Osteoblast (primary cell): ENCODE results near the gene MAPKAP1. TPM values are rescaled to one million over a fixed set of nuclear protein-coding genes. Genes with fewer than 3 reads are reported as not detected.

Source experiments
- DNase-seq: peaks from one replicate; pipeline ENCODE4 v3.0.0; 2011; ENCODE audit warnings: low spot score, mixed read lengths; ENCODE audit not compliant: insufficient read length; ENCODE audit errors: missing footprints
- H2AFZ ChIP-seq: 2 replicates; pipeline ENCODE4 v1.6.0; 2011; ENCODE audit warnings: mild to moderate bottlenecking, low read length
- H3K27ac ChIP-seq: 2 replicates; pipeline ENCODE4 v1.5.1; 2011; ENCODE audit warnings: mild to moderate bottlenecking, low read depth, low read length, moderate library complexity
- H3K27me3 ChIP-seq: 2 replicates; pipeline ENCODE4 v1.6.0; 2012; ENCODE audit warnings: mild to moderate bottlenecking, control low read depth, inconsistent platforms, low read length, moderate library complexity; ENCODE audit not compliant: insufficient read depth
- H3K36me3 ChIP-seq: 2 replicates; pipeline ENCODE4 v1.5.1; 2011; ENCODE audit warnings: mild to moderate bottlenecking, low read length, control low read depth, moderate library complexity; ENCODE audit not compliant: insufficient read depth
- H3K4me1 ChIP-seq: 2 replicates; pipeline ENCODE4 v1.5.1; 2011; ENCODE audit warnings: mild to moderate bottlenecking, low read length, control low read depth, moderate library complexity; ENCODE audit not compliant: insufficient read depth
- H3K4me2 ChIP-seq: 2 replicates; pipeline ENCODE4 v1.6.0; 2011; ENCODE audit warnings: mild to moderate bottlenecking, low read length; ENCODE audit not compliant: insufficient read depth
- H3K4me3 ChIP-seq: fragments of 200-600 bp; sonication (generic); 3 replicates; pipeline ENCODE4 v1.5.1; 2012; ENCODE audit warnings: mild to moderate bottlenecking, low read length, inconsistent platforms; ENCODE audit not compliant: insufficient read depth
- H3K79me2 ChIP-seq: 2 replicates; pipeline ENCODE4 v1.6.0; 2012; ENCODE audit warnings: mild to moderate bottlenecking, low read length, control low read depth, inconsistent platforms; ENCODE audit not compliant: insufficient read depth
- H3K9me3 ChIP-seq: 2 replicates; pipeline ENCODE4 v1.5.1; 2011; ENCODE audit warnings: low read depth, low read length, control low read depth
- H4K20me1 ChIP-seq: 2 replicates; pipeline ENCODE4 v1.6.0; 2012; ENCODE audit warnings: mild to moderate bottlenecking, low read length, control low read depth; ENCODE audit not compliant: insufficient read depth
- CTCF ChIP-seq: IDR thresholded peaks from 2 replicates; pipeline ENCODE4 v1.5.1; 2011; ENCODE audit warnings: mild to moderate bottlenecking, low read depth, low read length, moderate library complexity; ENCODE audit errors: extremely low read depth
- total RNA-seq: library from RNA; depleted of rRNA; stranded (reverse); fragments of >200 nt; gene quantifications from 2 replicates; pipeline ENCODE4 v1.2.3, GENCODE V29; 2012

MAPKAP1 gene
- total RNA-seq, 1 donor: 72.4 TPM

GRCh38 chr9:125521462-125522327 lies 185.3 kb downstream of the MAPKAP1 start:
- Histone ChIP-seq H3K27me3 (no peaks in the 10 kb centered on the region), H3K9me3 (no peaks in the 10 kb centered on the region), H3K4me1 (peaks cover 31% of the 10 kb centered on the region), H2AFZ (peak overlapping the region; percentile 28), H3K4me2 (peak overlapping the region; percentile 83), H3K4me3 (peak overlapping the region; percentile 52), H3K79me2 (peaks cover 17% of the 10 kb centered on the region), H3K36me3 (peaks cover 6% of the 10 kb centered on the region), H3K27ac (peak overlapping the region; percentile 97), H4K20me1 (no peaks in the 10 kb centered on the region)
- no peak for TF ChIP-seq CTCF
- DNase-seq: peak; percentile 77

- Histone ChIP-seq H3K79me2 (peaks cover 10% of the 10 kb centered on the region), H4K20me1 (no peaks in the 10 kb centered on the region), H3K4me2 (no peak overlapping the region), H3K4me1 (peaks cover 27% of the 10 kb centered on the region), H3K36me3 (peaks cover 6% of the 10 kb centered on the region), H3K27ac (no peak overlapping the region), H3K4me3 (no peak overlapping the region), H3K27me3 (no peaks in the 10 kb centered on the region), H2AFZ (no peak overlapping the region), H3K9me3 (no peaks in the 10 kb centered on the region)
- no peak for DNase-seq
- no peak for TF ChIP-seq CTCF
Observed at GRCh38 chr9:125519734-125520133, 187.3 kb downstream of the MAPKAP1 start.

GRCh38 chr9:125517577-125517976 lies 189.4 kb downstream of the MAPKAP1 start:
- H3K4me3 ChIP-seq: no peak overlapping the region
- H4K20me1 ChIP-seq: no peaks in the 10 kb centered on the region
- DNase-seq: no peak
- H3K79me2 ChIP-seq: peaks cover 11% of the 10 kb centered on the region
- no peak overlapping the region for H2AFZ ChIP-seq
- peaks cover 35% of the 10 kb centered on the region for H3K4me1 ChIP-seq
- no peak for TF ChIP-seq CTCF
- H3K9me3 ChIP-seq: no peaks in the 10 kb centered on the region
- H3K4me2 ChIP-seq: no peak overlapping the region
- H3K27ac ChIP-seq: no peak overlapping the region
- H3K27me3 ChIP-seq: no peaks in the 10 kb centered on the region
- peaks cover 6% of the 10 kb centered on the region for H3K36me3 ChIP-seq
